GM19372 (cell line): ENCODE measurements around the gene ZNF423.
"Not testable (repeated sequence)": the region's sequence is repeated elsewhere in the genome, so short reads cannot be mapped to it uniquely, and the experiment has no call there.

Experiments used
- ATAC-seq: cut with Tn5 transposase; IDR thresholded peaks from one replicate; pipeline ENCODE4 v1.9.1; 2021; ENCODE audit warnings: mild to moderate bottlenecking, low read depth, moderate library complexity; ENCODE audit not compliant: unreplicated experiment

The ZNF423 gene

GRCh38 chr16:49855822-49856671, at the start of gene ZNF423:
Gene ZNF423, minus strand, starts transcription at chr16:49856112. Its CDS starts 338 bp downstream, at chr16:49855774.
- no peak for ATAC-seq

- no peak for ATAC-seq
Measured at GRCh38 chr16:49904348-49905062, 48.6 kb upstream of the ZNF423 start.

GRCh38 chr16:49902908-49903307, 47.0 kb upstream of the ZNF423 start:
- no peak for ATAC-seq

- no peak for ATAC-seq
Measured at GRCh38 chr16:49901711-49902110, 45.8 kb upstream of the ZNF423 start.

- ATAC-seq, result no peak
Measured at GRCh38 chr16:49900875-49901274, 45.0 kb upstream of the ZNF423 start.

GRCh38 chr16:49899991-49900695, 44.2 kb upstream of the ZNF423 start:
- ATAC-seq, result no peak

GRCh38 chr16:49896447-49896964, 40.6 kb upstream of the ZNF423 start:
- ATAC-seq, result no peak

GRCh38 chr16:49890876-49891275, 35.0 kb upstream of the ZNF423 start:
- no peak for ATAC-seq

GRCh38 chr16:49889725-49890397, 33.9 kb upstream of the ZNF423 start:
- no peak for ATAC-seq

- ATAC-seq, result no peak
Measured at GRCh38 chr16:49886554-49887094, 30.7 kb upstream of the ZNF423 start.

GRCh38 chr16:49884033-49885015, 28.4 kb upstream of the ZNF423 start:
- ATAC-seq, result no peak

GRCh38 chr16:49883076-49884014, 27.4 kb upstream of the ZNF423 start:
- no peak for ATAC-seq

GRCh38 chr16:49881890-49882289, 26.0 kb upstream of the ZNF423 start:
- no peak for ATAC-seq

GRCh38 chr16:49878540-49878939, 22.6 kb upstream of the ZNF423 start:
- not testable (repeated sequence) for ATAC-seq

GRCh38 chr16:49876716-49877129, 20.8 kb upstream of the ZNF423 start:
- ATAC-seq, result no peak

- ATAC-seq, result no peak
Measured at GRCh38 chr16:49875806-49876715, 20.1 kb upstream of the ZNF423 start.
